ENCODE results near the gene MARCO.
"Not testable (repeated sequence)": the region's sequence is repeated elsewhere in the genome, so short reads cannot be mapped to it uniquely, and the experiment has no call there.

The MARCO gene

DNA sequence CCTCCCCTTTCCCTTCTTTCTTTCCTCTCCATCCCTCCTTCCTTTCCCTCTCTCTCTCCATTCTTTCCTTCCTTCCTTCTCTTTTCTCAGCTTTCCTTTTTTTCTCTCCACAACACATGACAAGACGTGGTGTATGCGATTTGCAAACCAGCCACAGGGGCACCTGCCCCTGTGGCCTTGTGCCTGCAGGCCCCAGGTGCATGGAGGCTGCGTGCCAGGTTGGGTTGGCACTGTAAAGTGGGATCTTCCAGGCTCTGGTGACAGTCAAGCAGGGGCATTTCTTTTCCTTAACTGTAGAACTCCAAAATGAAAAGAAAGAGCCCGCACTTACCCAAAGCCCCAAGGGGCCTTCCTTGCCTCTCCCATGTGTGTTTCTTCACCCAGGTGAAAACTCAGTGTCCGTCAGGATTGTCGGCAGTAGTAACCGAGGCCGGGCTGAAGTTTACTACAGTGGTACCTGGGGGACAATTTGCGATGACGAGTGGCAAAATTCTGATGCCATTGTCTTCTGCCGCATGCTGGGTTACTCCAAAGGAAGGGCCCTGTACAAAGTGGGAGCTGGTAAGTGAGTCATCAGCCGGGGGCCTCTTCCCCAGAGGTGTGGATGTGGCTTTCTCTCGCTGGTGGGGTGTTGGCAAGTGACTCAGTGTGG is 50.9 kb downstream of the MARCO start:
- Histone ChIP-seq H3K4me3 (ENCODE audit: low read depth in 1 of 2, low read length in 2 of 2) (no peak overlapping the region), H3K9me3 (ENCODE audit: control insufficient read depth in 1 of 2, low read length in 2 of 2) (no peaks in the 10 kb centered on the region), H3K27ac (ENCODE audit: low read length) (no peak overlapping the region), H3K27me3 (ENCODE audit: low read depth, low read length) (no peaks in the 10 kb centered on the region), H3K36me3 (ENCODE audit: control insufficient read depth in 1 of 2, insufficient read depth in 2 of 2, low read length in 2 of 2) (no peaks in the 10 kb centered on the region), H3K4me1 (ENCODE audit: control insufficient read depth in 1 of 2, insufficient read depth in 2 of 2, low read length in 2 of 2) (no peaks in the 10 kb centered on the region)

GRCh38 chr2:118993392-118993752 is 51.4 kb downstream of the MARCO start:
- Histone ChIP-seq H3K27me3 (ENCODE audit: low read depth, low read length) (no peaks in the 10 kb centered on the region), H3K27ac (ENCODE audit: low read length) (no peak overlapping the region), H3K4me1 (ENCODE audit: control insufficient read depth in 1 of 2, insufficient read depth in 2 of 2, low read length in 2 of 2) (no peaks in the 10 kb centered on the region), H3K9me3 (ENCODE audit: control insufficient read depth in 1 of 2, low read length in 2 of 2) (no peaks in the 10 kb centered on the region), H3K36me3 (ENCODE audit: control insufficient read depth in 1 of 2, insufficient read depth in 2 of 2, low read length in 2 of 2) (no peaks in the 10 kb centered on the region), H3K4me3 (ENCODE audit: low read depth in 1 of 2, low read length in 2 of 2) (no peak overlapping the region)

GRCh38 chr2:118994172-118994700 is 52.2 kb downstream of the MARCO start:
- H3K9me3 ChIP-seq (ENCODE audit: control insufficient read depth in 1 of 2, low read length in 2 of 2) = no peaks in the 10 kb centered on the region
- no peaks in the 10 kb centered on the region for H3K4me1 ChIP-seq (ENCODE audit: control insufficient read depth in 1 of 2, insufficient read depth in 2 of 2, low read length in 2 of 2)
- no peaks in the 10 kb centered on the region for H3K27me3 ChIP-seq (ENCODE audit: low read depth, low read length)
- H3K4me3 ChIP-seq (ENCODE audit: low read depth in 1 of 2, low read length in 2 of 2) = no peak overlapping the region
- no peaks in the 10 kb centered on the region for H3K36me3 ChIP-seq (ENCODE audit: control insufficient read depth in 1 of 2, insufficient read depth in 2 of 2, low read length in 2 of 2)
- no peak overlapping the region for H3K27ac ChIP-seq (ENCODE audit: low read length)

DNA sequence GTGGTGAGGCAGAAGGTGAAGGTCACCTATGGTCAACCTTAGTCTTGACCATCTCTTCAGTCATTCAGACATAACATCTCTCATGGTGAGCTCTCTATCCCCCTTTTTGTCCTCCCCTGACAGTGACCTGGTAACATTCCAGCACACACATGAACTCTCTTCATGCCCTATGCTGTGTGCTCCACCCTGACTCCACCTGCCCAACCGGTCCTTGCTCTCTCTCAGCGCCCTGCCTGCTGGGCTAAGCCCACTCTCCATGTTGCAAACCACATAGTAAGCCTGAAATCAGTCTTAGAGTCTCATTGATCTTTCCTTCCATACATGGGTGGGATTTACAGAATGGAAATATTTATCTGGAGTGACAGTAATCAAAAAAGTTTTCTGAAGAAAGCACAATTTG is 52.8 kb downstream of the MARCO start:
- H3K9me3 ChIP-seq (ENCODE audit: control insufficient read depth in 1 of 2, low read length in 2 of 2) = no peaks in the 10 kb centered on the region

DNA sequence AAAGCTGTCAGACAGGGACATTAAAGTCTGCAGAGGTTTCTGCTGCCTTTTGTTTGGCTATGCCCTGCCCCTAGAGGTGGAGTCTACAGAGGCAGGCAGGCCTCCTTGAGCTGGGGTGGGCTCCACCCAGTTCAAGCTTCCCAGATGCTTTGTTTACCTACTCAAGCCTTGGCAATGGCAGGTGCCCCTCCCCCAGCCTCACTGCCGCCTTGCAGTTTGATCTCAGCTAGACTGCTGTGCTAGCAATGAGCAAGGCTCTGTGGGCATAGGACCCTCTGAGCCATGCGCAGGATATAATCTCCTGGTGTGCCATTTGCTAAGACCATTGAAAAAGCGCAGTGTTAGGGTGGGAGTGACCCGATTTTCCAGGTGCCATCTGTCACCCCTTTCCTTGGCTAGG is 61.9 kb downstream of the MARCO start:
- H3K27ac ChIP-seq (ENCODE audit: low read length); H3K4me1 ChIP-seq (ENCODE audit: control insufficient read depth in 1 of 2, insufficient read depth in 2 of 2, low read length in 2 of 2); H3K36me3 ChIP-seq (ENCODE audit: control insufficient read depth in 1 of 2, insufficient read depth in 2 of 2, low read length in 2 of 2); H3K27me3 ChIP-seq (ENCODE audit: low read depth, low read length); H3K9me3 ChIP-seq (ENCODE audit: control insufficient read depth in 1 of 2, low read length in 2 of 2); H3K4me3 ChIP-seq (ENCODE audit: low read depth in 1 of 2, low read length in 2 of 2): not testable (repeated sequence)

More for the DNA sequence above, 52.8 kb downstream of the MARCO start:
- Histone ChIP-seq H3K27me3 (ENCODE audit: low read depth, low read length) (no peaks in the 10 kb centered on the region), H3K4me1 (ENCODE audit: control insufficient read depth in 1 of 2, insufficient read depth in 2 of 2, low read length in 2 of 2) (no peaks in the 10 kb centered on the region), H3K4me3 (ENCODE audit: low read depth in 1 of 2, low read length in 2 of 2) (no peak overlapping the region), H3K36me3 (ENCODE audit: control insufficient read depth in 1 of 2, insufficient read depth in 2 of 2, low read length in 2 of 2) (no peaks in the 10 kb centered on the region), H3K27ac (ENCODE audit: low read length) (no peak overlapping the region)

- H3K27me3 ChIP-seq (ENCODE audit: low read depth, low read length) = no peaks in the 10 kb centered on the region
Observed at GRCh38 chr2:119004602-119005001, 62.6 kb downstream of the MARCO start.

DNA sequence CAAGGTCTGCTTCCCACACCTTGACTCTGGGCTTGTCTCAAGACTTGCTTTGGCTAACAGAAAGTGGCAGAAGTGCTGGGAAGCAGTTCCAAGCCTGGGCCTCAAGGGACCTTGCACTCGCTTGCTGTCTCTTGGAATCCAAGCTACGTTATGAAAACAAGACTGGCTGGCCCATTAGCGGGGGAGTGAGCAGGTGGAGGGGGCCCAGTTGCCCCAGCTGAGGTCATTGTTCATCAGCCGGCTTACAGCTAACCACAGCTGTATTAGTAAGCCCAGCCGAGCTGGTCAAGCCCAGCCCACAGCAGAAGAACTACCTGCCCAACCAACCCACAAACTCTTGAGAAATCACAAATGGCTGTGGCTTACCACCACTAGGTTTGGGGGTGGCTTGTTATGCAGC is 63.1 kb downstream of the MARCO start:
- Histone ChIP-seq H3K9me3 (ENCODE audit: control insufficient read depth in 1 of 2, low read length in 2 of 2) (peaks cover 0 to 7% of the 10 kb centered on the region in 2 donors), H3K4me3 (ENCODE audit: low read depth in 1 of 2, low read length in 2 of 2) (no peak overlapping the region)

More at GRCh38 chr2:119004602-119005001, 62.6 kb downstream of the MARCO start:
- H3K9me3 ChIP-seq (ENCODE audit: control insufficient read depth in 1 of 2, low read length in 2 of 2) = peaks cover 0 to 7% of the 10 kb centered on the region in 2 donors
- H3K4me3 ChIP-seq (ENCODE audit: low read depth in 1 of 2, low read length in 2 of 2) = no peak overlapping the region
- H3K4me1 ChIP-seq (ENCODE audit: control insufficient read depth in 1 of 2, insufficient read depth in 2 of 2, low read length in 2 of 2) = no peaks in the 10 kb centered on the region
- no peaks in the 10 kb centered on the region for H3K36me3 ChIP-seq (ENCODE audit: control insufficient read depth in 1 of 2, insufficient read depth in 2 of 2, low read length in 2 of 2)
- no peak overlapping the region for H3K27ac ChIP-seq (ENCODE audit: low read length)

GRCh38 chr2:119005555-119005954 is 63.6 kb downstream of the MARCO start:
- Histone ChIP-seq H3K36me3 (ENCODE audit: control insufficient read depth in 1 of 2, insufficient read depth in 2 of 2, low read length in 2 of 2) (no peaks in the 10 kb centered on the region), H3K4me3 (ENCODE audit: low read depth in 1 of 2, low read length in 2 of 2) (no peak overlapping the region), H3K4me1 (ENCODE audit: control insufficient read depth in 1 of 2, insufficient read depth in 2 of 2, low read length in 2 of 2) (no peaks in the 10 kb centered on the region), H3K27ac (ENCODE audit: low read length) (no peak overlapping the region), H3K9me3 (ENCODE audit: control insufficient read depth in 1 of 2, low read length in 2 of 2) (peaks cover 0 to 7% of the 10 kb centered on the region in 2 donors), H3K27me3 (ENCODE audit: low read depth, low read length) (peaks cover 3% of the 10 kb centered on the region)

More for the DNA sequence above, 63.1 kb downstream of the MARCO start:
- Histone ChIP-seq H3K36me3 (ENCODE audit: control insufficient read depth in 1 of 2, insufficient read depth in 2 of 2, low read length in 2 of 2) (no peaks in the 10 kb centered on the region), H3K27ac (ENCODE audit: low read length) (no peak overlapping the region), H3K27me3 (ENCODE audit: low read depth, low read length) (no peaks in the 10 kb centered on the region), H3K4me1 (ENCODE audit: control insufficient read depth in 1 of 2, insufficient read depth in 2 of 2, low read length in 2 of 2) (no peaks in the 10 kb centered on the region)

DNA sequence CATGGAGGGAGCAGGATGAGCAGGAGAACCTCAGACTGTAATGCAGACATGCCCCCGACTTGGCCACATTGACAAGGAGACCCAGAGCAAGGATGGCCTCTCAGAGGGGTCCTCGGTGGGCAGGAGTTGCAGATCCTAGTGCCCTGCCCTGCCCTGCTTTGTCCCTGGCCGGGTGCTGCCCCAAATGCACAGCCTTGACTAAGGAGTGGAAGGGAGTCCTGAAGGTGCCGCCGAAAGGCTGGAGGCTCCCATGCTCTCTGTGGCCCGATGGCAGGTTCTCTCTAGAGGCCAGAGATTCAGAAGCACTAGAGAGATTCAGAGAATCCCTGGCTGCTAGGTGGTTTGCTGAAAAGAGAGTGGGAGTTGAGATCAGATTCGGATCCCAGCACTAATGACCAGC is 64.4 kb downstream of the MARCO start:
- Histone ChIP-seq H3K36me3 (ENCODE audit: control insufficient read depth in 1 of 2, insufficient read depth in 2 of 2, low read length in 2 of 2) (no peaks in the 10 kb centered on the region), H3K27me3 (ENCODE audit: low read depth, low read length) (peaks cover 12% of the 10 kb centered on the region), H3K9me3 (ENCODE audit: control insufficient read depth in 1 of 2, low read length in 2 of 2) (peaks cover 0 to 7% of the 10 kb centered on the region in 2 donors), H3K4me1 (ENCODE audit: control insufficient read depth in 1 of 2, insufficient read depth in 2 of 2, low read length in 2 of 2) (no peaks in the 10 kb centered on the region), H3K4me3 (ENCODE audit: low read depth in 1 of 2, low read length in 2 of 2) (no peak overlapping the region), H3K27ac (ENCODE audit: low read length) (no peak overlapping the region)

GRCh38 chr2:119008108-119008507 is 66.1 kb downstream of the MARCO start:
- Histone ChIP-seq H3K9me3 (ENCODE audit: control insufficient read depth in 1 of 2, low read length in 2 of 2) (peaks cover 0 to 7% of the 10 kb centered on the region in 2 donors), H3K27me3 (ENCODE audit: low read depth, low read length) (peaks cover 20% of the 10 kb centered on the region), H3K4me1 (ENCODE audit: control insufficient read depth in 1 of 2, insufficient read depth in 2 of 2, low read length in 2 of 2) (no peaks in the 10 kb centered on the region), H3K36me3 (ENCODE audit: control insufficient read depth in 1 of 2, insufficient read depth in 2 of 2, low read length in 2 of 2) (no peaks in the 10 kb centered on the region), H3K27ac (ENCODE audit: low read length) (no peak overlapping the region), H3K4me3 (ENCODE audit: low read depth in 1 of 2, low read length in 2 of 2) (no peak overlapping the region)

DNA sequence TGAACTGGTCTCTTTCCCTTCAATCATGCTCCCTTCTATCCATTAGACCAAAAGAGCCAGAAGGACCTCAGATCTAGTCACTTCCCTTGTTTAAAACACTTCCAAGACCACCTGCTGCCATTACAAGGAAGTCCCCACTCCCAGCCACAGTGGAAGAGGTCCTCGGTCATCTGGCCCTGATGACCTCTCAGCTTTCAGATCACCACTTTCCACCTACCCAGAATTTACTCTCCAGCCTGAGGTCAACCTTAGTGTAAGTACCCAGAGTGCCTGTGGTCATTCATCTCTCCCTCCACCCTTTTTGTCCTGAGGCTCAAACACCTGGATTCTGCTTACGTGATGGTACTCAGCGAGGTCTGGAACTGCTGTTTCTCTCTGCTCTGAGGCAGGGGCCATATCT is 67.1 kb downstream of the MARCO start:
- Histone ChIP-seq H3K27ac (ENCODE audit: low read length) (no peak overlapping the region), H3K27me3 (ENCODE audit: low read depth, low read length) (peaks cover 20% of the 10 kb centered on the region), H3K9me3 (ENCODE audit: control insufficient read depth in 1 of 2, low read length in 2 of 2) (peaks cover 0 to 5% of the 10 kb centered on the region in 2 donors), H3K36me3 (ENCODE audit: control insufficient read depth in 1 of 2, insufficient read depth in 2 of 2, low read length in 2 of 2) (no peaks in the 10 kb centered on the region), H3K4me1 (ENCODE audit: control insufficient read depth in 1 of 2, insufficient read depth in 2 of 2, low read length in 2 of 2) (no peaks in the 10 kb centered on the region), H3K4me3 (ENCODE audit: low read depth in 1 of 2, low read length in 2 of 2) (no peak overlapping the region)

GRCh38 chr2:119010336-119010735 is 68.3 kb downstream of the MARCO start:
- H3K27ac ChIP-seq (ENCODE audit: low read length) = no peak overlapping the region
- no peak overlapping the region for H3K4me3 ChIP-seq (ENCODE audit: low read depth in 1 of 2, low read length in 2 of 2)
- no peaks in the 10 kb centered on the region for H3K9me3 ChIP-seq (ENCODE audit: control insufficient read depth in 1 of 2, low read length in 2 of 2)
- H3K36me3 ChIP-seq (ENCODE audit: control insufficient read depth in 1 of 2, insufficient read depth in 2 of 2, low read length in 2 of 2) = no peaks in the 10 kb centered on the region
- H3K27me3 ChIP-seq (ENCODE audit: low read depth, low read length) = peaks cover 20% of the 10 kb centered on the region
- H3K4me1 ChIP-seq (ENCODE audit: control insufficient read depth in 1 of 2, insufficient read depth in 2 of 2, low read length in 2 of 2) = no peaks in the 10 kb centered on the region
